ENCODE data around the gene FAM135A. TPM values are rescaled to one million over a fixed set of nuclear protein-coding genes. Genes with fewer than 3 reads are reported as not detected.

The FAM135A gene
- total RNA-seq, 1 donor from 2014 or later = 61.6 TPM

DNA sequence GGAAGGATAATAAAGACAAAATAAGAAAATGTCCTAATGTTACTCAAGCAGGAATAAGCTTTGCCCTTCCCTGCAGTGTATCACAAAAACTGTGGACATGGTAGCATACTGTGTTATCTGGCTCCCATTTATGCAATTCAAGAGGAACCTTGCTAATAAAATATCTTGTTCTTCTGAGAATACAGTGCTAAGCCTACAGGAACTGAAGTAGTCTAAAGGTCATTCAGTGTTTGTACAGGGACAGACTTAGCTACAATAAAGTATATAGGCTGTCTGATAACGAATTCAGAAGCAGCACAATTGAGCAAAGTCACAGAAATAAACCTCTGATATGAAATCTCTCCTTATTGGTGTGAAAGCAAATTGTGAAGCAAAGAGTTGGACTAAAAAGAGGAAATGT lies 93.9 kb downstream of the FAM135A start:
- H3K36me3 ChIP-seq (ENCODE audit: control insufficient read depth, insufficient read depth, low read length) = no peaks in the 10 kb centered on the region
- H3K27me3 ChIP-seq (ENCODE audit: control insufficient read depth, insufficient read depth, low read length) = no peaks in the 10 kb centered on the region
- TF ChIP-seq, protein P1, sequence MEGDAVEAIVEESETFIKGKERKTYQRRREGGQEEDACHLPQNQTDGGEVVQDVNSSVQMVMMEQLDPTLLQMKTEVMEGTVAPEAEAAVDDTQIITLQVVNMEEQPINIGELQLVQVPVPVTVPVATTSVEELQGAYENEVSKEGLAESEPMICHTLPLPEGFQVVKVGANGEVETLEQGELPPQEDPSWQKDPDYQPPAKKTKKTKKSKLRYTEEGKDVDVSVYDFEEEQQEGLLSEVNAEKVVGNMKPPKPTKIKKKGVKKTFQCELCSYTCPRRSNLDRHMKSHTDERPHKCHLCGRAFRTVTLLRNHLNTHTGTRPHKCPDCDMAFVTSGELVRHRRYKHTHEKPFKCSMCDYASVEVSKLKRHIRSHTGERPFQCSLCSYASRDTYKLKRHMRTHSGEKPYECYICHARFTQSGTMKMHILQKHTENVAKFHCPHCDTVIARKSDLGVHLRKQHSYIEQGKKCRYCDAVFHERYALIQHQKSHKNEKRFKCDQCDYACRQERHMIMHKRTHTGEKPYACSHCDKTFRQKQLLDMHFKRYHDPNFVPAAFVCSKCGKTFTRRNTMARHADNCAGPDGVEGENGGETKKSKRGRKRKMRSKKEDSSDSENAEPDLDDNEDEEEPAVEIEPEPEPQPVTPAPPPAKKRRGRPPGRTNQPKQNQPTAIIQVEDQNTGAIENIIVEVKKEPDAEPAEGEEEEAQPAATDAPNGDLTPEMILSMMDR (IDR thresholded peaks at IDR 0.05; ENCODE audit: insufficient read depth, low read length, severe bottlenecking) = no peak
- FAIRE-seq (no peak), DNase-seq (ENCODE audit: low read depth) (no peak)
- H3K4me3 ChIP-seq (ENCODE audit: low read depth, low read length) = no peak overlapping the region

DNA sequence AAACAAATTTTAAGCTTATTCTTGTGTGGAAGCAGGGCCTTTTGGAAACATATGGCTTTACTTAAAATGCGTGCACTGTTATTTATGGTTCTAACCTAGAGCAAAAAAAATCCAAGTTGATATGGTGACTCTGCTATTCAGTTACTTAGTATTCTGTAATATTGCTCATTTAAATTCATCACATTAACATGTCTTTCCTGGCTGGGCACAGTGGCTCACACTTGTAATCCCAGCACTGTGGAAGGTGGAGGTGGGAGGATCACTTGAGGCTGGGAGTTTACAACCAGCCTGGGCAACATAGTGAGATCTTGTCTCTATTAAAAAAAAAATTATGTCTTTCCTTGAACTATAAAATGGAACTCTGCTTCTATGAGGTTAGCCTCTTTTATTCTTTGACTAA lies 95.6 kb downstream of the FAM135A start:
- Histone ChIP-seq H3K36me3 (ENCODE audit: control insufficient read depth, insufficient read depth, low read length) (no peaks in the 10 kb centered on the region), H3K27me3 (ENCODE audit: control insufficient read depth, insufficient read depth, low read length) (no peaks in the 10 kb centered on the region), H3K4me3 (ENCODE audit: low read depth, low read length) (no peak overlapping the region)
- TF ChIP-seq, protein P1 (IDR thresholded peaks at IDR 0.05; ENCODE audit: insufficient read depth, low read length, severe bottlenecking) = no peak
- FAIRE-seq = no peak
- DNase-seq (ENCODE audit: low read depth) = no peak

DNA sequence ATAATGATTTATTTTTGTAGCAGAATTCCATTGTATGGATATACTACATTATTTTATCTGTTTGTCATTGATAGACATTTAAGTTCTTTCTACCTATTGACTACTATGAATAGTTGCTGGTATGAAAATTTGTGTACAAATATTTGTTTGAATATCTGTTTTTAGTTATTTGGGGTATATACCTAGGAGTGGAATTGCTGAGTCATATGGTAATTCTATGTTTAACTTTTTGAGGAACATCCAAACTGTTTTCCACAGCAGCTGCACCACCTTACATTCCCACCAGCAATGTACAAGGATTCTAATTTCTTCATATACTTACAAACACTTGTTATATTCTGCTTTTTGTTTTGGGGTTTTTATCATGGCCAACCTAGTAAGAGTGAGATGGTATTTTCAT lies 97.3 kb downstream of the FAM135A start:
- TF ChIP-seq, protein P1 (IDR thresholded peaks at IDR 0.05; ENCODE audit: insufficient read depth, low read length, severe bottlenecking) = no peak
- FAIRE-seq (no peak), DNase-seq (ENCODE audit: low read depth) (no peak)
- Histone ChIP-seq H3K36me3 (ENCODE audit: control insufficient read depth, insufficient read depth, low read length) (no peaks in the 10 kb centered on the region), H3K4me3 (ENCODE audit: low read depth, low read length) (no peak overlapping the region), H3K27me3 (ENCODE audit: control insufficient read depth, insufficient read depth, low read length) (no peaks in the 10 kb centered on the region)

DNA sequence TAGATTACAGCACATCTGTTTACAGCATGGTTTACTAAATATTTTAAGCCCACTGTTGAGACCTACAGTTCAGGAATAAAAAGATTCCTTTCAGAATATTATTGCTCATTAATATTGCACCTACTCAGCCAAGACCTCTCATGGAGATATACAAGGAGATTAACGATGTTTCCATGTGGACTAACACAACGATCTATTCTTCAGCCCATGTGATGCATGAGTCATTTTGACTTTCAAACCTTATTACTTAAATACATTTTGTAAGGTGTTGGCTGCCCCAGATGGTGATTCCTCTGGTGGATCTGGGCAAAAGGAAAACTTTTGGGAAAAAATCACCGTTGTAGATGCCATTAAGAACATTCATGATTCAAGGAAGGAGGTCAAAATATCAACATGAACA lies 105.4 kb downstream of the FAM135A start:
- TF ChIP-seq, protein P1 (IDR thresholded peaks at IDR 0.05; ENCODE audit: insufficient read depth, low read length, severe bottlenecking) = no peak
- no peak for FAIRE-seq

DNA sequence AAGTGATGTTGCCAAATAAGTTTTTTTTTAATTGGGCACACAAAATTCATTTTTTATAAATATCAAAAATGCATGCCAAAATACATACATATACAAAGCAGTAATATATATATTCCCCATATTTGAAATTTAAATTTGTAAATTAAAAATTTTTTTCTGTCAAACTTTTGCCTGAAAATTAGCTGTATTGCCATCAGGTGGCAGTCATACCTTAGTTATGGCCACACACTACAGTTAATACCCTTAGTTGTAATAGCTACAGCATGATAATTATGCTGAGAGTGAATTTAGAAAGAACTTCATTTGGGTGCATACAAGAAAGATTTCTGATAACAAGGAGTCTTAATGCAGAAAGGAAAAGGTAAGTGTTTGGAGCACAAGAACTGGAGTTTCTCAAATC lies 107.3 kb downstream of the FAM135A start:
- peaks cover 2% of the 10 kb centered on the region for H3K36me3 ChIP-seq (ENCODE audit: control insufficient read depth, insufficient read depth, low read length)
- no peak for FAIRE-seq
- TF ChIP-seq, protein P1 (IDR thresholded peaks at IDR 0.05; ENCODE audit: insufficient read depth, low read length, severe bottlenecking) = no peak

More for the DNA sequence above, 105.4 kb downstream of the FAM135A start:
- H3K4me3 ChIP-seq (ENCODE audit: low read depth, low read length) = no peak overlapping the region
- H3K36me3 ChIP-seq (ENCODE audit: control insufficient read depth, insufficient read depth, low read length) = no peaks in the 10 kb centered on the region
- DNase-seq (ENCODE audit: low read depth) = no peak
- no peaks in the 10 kb centered on the region for H3K27me3 ChIP-seq (ENCODE audit: control insufficient read depth, insufficient read depth, low read length)

DNA sequence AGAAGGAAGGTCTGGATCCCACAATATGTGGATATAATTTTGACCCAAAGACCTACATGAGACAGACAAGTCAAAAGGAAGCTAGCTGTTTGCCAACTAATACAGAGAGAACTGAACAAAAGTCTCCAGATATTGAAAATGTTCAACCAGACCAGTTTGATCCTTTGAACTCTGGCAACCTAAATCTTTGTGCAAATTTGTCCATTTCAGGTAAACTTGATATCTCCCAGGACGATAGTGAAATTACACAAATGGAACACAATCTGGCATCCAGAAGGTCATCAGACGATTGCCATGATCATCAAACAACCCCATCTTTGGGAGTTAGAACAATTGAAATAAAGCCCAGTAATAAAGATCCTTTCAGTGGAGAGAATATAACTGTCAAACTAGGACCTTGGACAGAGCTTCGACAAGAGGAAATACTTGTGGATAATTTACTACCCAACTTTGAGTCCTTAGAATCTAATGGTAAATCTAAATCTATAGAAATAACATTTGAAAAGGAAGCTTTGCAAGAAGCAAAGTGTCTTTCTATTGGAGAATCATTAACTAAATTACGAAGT lies 111.5 kb downstream of the FAM135A start:
- no peaks in the 10 kb centered on the region for H3K27me3 ChIP-seq (ENCODE audit: control insufficient read depth, insufficient read depth, low read length)
- TF ChIP-seq, protein P1 (IDR thresholded peaks at IDR 0.05; ENCODE audit: insufficient read depth, low read length, severe bottlenecking) = no peak
- H3K36me3 ChIP-seq (ENCODE audit: control insufficient read depth, insufficient read depth, low read length) = peaks cover 2% of the 10 kb centered on the region
- no peak overlapping the region for H3K4me3 ChIP-seq (ENCODE audit: low read depth, low read length)
- FAIRE-seq = no peak
- no peak for DNase-seq (ENCODE audit: low read depth)

More for the DNA sequence above, 107.3 kb downstream of the FAM135A start:
- peak; percentile 10 for DNase-seq (ENCODE audit: low read depth)
- H3K4me3 ChIP-seq (ENCODE audit: low read depth, low read length) = no peak overlapping the region
- H3K27me3 ChIP-seq (ENCODE audit: control insufficient read depth, insufficient read depth, low read length) = no peaks in the 10 kb centered on the region

Data from bronchial epithelial cell (primary cell).